HepG2 (cell line): ENCODE data around the gene KISS1R. TPM values are rescaled to one million over a fixed set of nuclear protein-coding genes. Genes with fewer than 3 reads are reported as not detected.

Source experiments
- ATAC-seq: fragments of 200-7000 bp; cut with Tn5 transposase; 3 replicates; pipeline ENCODE4 v1.9.1; 2020; ENCODE audit warnings: mild to moderate bottlenecking, moderate library complexity
- BruUV-seq: library from RNA; stranded (reverse); fragments of 400-500 nt; replicated peaks from 2 replicates; lab custom pipeline; 2021; lab: Mats Ljungman, UMichigan
- CTCF ChIA-PET: fragments of 300-600 bp; formaldehyde crosslinking; extraction: SDS; loops from one replicate; lab custom pipeline; 2021; ENCODE audit warnings: low total read pairs, inconsistent platforms, low intra/inter-chr PET ratio; lab: Yijun Ruan, JAX
- POLR2A ChIA-PET: fragments of 350-600 bp; sonication (Branson Sonifier 250); formaldehyde crosslinking; loops from one replicate; lab custom pipeline; 2020; ENCODE audit warnings: antibody characterized with exemption, inconsistent platforms; lab: Yijun Ruan, JAX
- DNase-seq: peaks from one replicate; pipeline ENCODE4 v3.0.0-alpha.2; 2015; ENCODE audit warnings: low spot score
- FAIRE-seq: peaks from 3 replicates; lab custom pipeline; 2011; peaks lifted over from hg19 to GRCh38; lab: Jason Lieb, UNC
- H2AFZ ChIP-seq: one replicate; pipeline ENCODE4 v1.6.1; 2011; ENCODE audit warnings: low read length, inconsistent platforms
- H3K27ac ChIP-seq: fragments of 300-600 bp; 3 replicates; pipeline ENCODE4 v1.8.0; 2011; ENCODE audit warnings: mixed run types, mild to moderate bottlenecking, mixed read lengths, low read length, inconsistent platforms; ENCODE audit not compliant: insufficient read depth; ENCODE audit errors: extremely low read length
- H3K27me3 ChIP-seq, 2 experiments: fragments of 200-600 bp in 1 of 2; 2 replicates in 1 of 2; 3 replicates in 1 of 2; pipeline versions ENCODE4 v1.6.0 to v1.8.0; 2011; ENCODE audit warnings: low read length in 2 of 2, mild to moderate bottlenecking in 2 of 2, moderate library complexity in 2 of 2, inconsistent platforms in 1 of 2; ENCODE audit not compliant: insufficient read depth in 2 of 2, control insufficient read depth in 1 of 2
- H3K36me3 ChIP-seq, 2 experiments: fragments of 200-600 bp in 1 of 2; replicated peaks in 1 of 2; 2 replicates in 1 of 2; 3 replicates in 1 of 2; pipeline versions ENCODE4 v1.5.1 to v1.8.0; 2011; ENCODE audit warnings: low read length in 2 of 2, inconsistent platforms in 1 of 2; ENCODE audit not compliant: insufficient read depth in 2 of 2, control insufficient read depth in 1 of 2
- H3K4me1 ChIP-seq: 2 replicates; pipeline ENCODE4 v1.5.1; 2012; ENCODE audit warnings: low read length, inconsistent platforms; ENCODE audit not compliant: insufficient read depth
- H3K4me2 ChIP-seq: 2 replicates; pipeline ENCODE4 v1.6.0; 2011; ENCODE audit warnings: low read depth, low read length, inconsistent platforms
- H3K4me3 ChIP-seq, 3 experiments: fragments of 200-600 bp in 1 of 3; sonication (generic), shearing (Covaris generic) in 1 of 3; replicated peaks in 1 of 3; 2 replicates each; pipeline ENCODE4 v1.5.1; 2011 to 2016; ENCODE audit warnings: low read length in 3 of 3, inconsistent platforms in 2 of 3, low read depth in 2 of 3, mild to moderate bottlenecking in 2 of 3, control low read depth in 1 of 3, mixed read lengths in 1 of 3; ENCODE audit not compliant: insufficient read depth in 1 of 3
- H3K79me2 ChIP-seq: one replicate; pipeline ENCODE4 v1.6.1; 2011; ENCODE audit warnings: low read length, inconsistent platforms; ENCODE audit not compliant: insufficient read depth
- H3K9ac ChIP-seq: 2 replicates; pipeline ENCODE4 v1.6.0; 2011; ENCODE audit warnings: mild to moderate bottlenecking, low read depth, low read length, inconsistent platforms; ENCODE audit not compliant: insufficient read depth
- H3K9me3 ChIP-seq: 2 replicates; pipeline ENCODE4 v1.5.1; 2012; ENCODE audit warnings: mild to moderate bottlenecking, low read length
- H4K20me1 ChIP-seq: 2 replicates; pipeline ENCODE4 v1.6.0; 2011; ENCODE audit warnings: inconsistent platforms, mild to moderate bottlenecking, low read length, moderate library complexity; ENCODE audit not compliant: insufficient read depth
- DBP ChIP-seq: sonication (generic); formaldehyde crosslinking; IDR thresholded peaks from 2 replicates; pipeline ENCODE4 v1.4.0; 2020; ENCODE audit warnings: missing genetic modification reagents; ENCODE audit errors: not compliant biosample characterization
- EEA1 ChIP-seq: sonication (generic); formaldehyde crosslinking; IDR thresholded peaks from 2 replicates; pipeline ENCODE4 v1.5.1; 2020; ENCODE audit warnings: mild to moderate bottlenecking, missing genetic modification reagents, borderline replicate concordance
- FOXO1 ChIP-seq: sonication (generic); formaldehyde crosslinking; IDR thresholded peaks from 2 replicates; pipeline ENCODE4 v1.4.0; 2020; ENCODE audit warnings: missing genetic modification reagents
- HNRNPL ChIP-seq: fragments of 200-400 bp; formaldehyde crosslinking; IDR thresholded peaks from 2 replicates; pipeline ENCODE4 v1.6.1; 2017; ENCODE audit warnings: mild to moderate bottlenecking, low read depth, low read length
- JUN ChIP-seq: sonication (generic); formaldehyde crosslinking; IDR thresholded peaks from 2 replicates; pipeline ENCODE4 v1.4.0; 2020; ENCODE audit warnings: mild to moderate bottlenecking, missing genetic modification reagents
- MTF2 ChIP-seq: sonication (generic); formaldehyde crosslinking; IDR thresholded peaks from 2 replicates; pipeline ENCODE4 v1.5.0; 2020; ENCODE audit warnings: missing genetic modification reagents, borderline replicate concordance
- MXI1 ChIP-seq: IDR thresholded peaks from 3 replicates; pipeline ENCODE4 v1.6.1; 2012; ENCODE audit warnings: low read depth, low read length, inconsistent platforms, borderline replicate concordance
- RFX1 ChIP-seq: fragments of 450-650 bp; IDR thresholded peaks from 2 replicates; pipeline ENCODE4 v1.6.1; 2017
- SOX6 ChIP-seq, 2 experiments: fragments of 450-650 bp in 1 of 2; sonication (generic) in 1 of 2; formaldehyde crosslinking in 1 of 2; IDR thresholded peaks; 2 replicates each; pipeline versions ENCODE4 v1.4.0 to v1.6.1; 2017 to 2020; ENCODE audit warnings: antibody characterized with exemption in 1 of 2, mild to moderate bottlenecking in 1 of 2, missing genetic modification reagents in 1 of 2
- ZNF672 ChIP-seq: sonication (generic); formaldehyde crosslinking; IDR thresholded peaks from 2 replicates; pipeline ENCODE4 v1.8.1; 2022; ENCODE audit warnings: missing genetic modification reagents
- ZNF674 ChIP-seq: sonication (generic); formaldehyde crosslinking; IDR thresholded peaks from 2 replicates; pipeline ENCODE4 v1.5.0; 2020; ENCODE audit warnings: low read depth, mild to moderate bottlenecking, missing genetic modification reagents
- WGBS: methylation state at CpG from one replicate; pipeline ENCODE4 v1.1.6; 2017; ENCODE audit warnings: low lambda C conversion rate; 5-methylcytosine and 5-hydroxymethylcytosine counted together
- in situ Hi-C: cut with HindIII; loops from 2 replicates; pipeline ENCODE4 v1.10.0; 2017; ENCODE audit warnings: low pct_unique_long_range_greater_than_20kb; ENCODE audit not compliant: extremely low pct_ligation_motif_present
- intact Hi-C: fragments of 100-400 bp; cut with micrococcal nuclease; formaldehyde crosslinking; loops from one replicate; pipeline ENCODE4 v1.10.0; 2022; ENCODE audit not compliant: unreplicated experiment
- polyA plus RNA-seq, 8 experiments: library from polyadenylated mRNA; depleted of rRNA in 3 of 8; stranded (reverse) in 7 of 8; unstranded in 1 of 8; fragments of >200 nt; fragmentation: Illumina TruSeq in 4 of 8; extraction: Trizol in 4 of 8; gene quantifications; 2 replicates each; pipeline versions ENCODE4 v1.2.1 to v1.2.3, GENCODE V29; 2011 to 2016; ENCODE audit warnings: low read depth in 4 of 8, missing spikeins in 1 of 8, mixed read lengths in 1 of 8; ENCODE audit not compliant: insufficient read depth in 1 of 8
- total RNA-seq, 5 experiments: library from RNA; depleted of rRNA; stranded (reverse); fragments of >200 nt; fragmentation: Illumina TruSeq; extraction: Trizol; gene quantifications; 2 replicates each; pipeline ENCODE4 v1.2.3, GENCODE V29; 2016; ENCODE audit warnings: low read depth in 1 of 5
- TF ChIP-seq, protein P1 (sequence below): sonication (generic); formaldehyde crosslinking; IDR thresholded peaks from 2 replicates; pipeline ENCODE4 v1.8.0; 2022; ENCODE audit warnings: mild to moderate bottlenecking, missing genetic modification reagents, moderate library complexity
- TF ChIP-seq, protein P2 (sequence below): sonication (generic); formaldehyde crosslinking; IDR thresholded peaks from 2 replicates; pipeline ENCODE4 v1.8.0; 2022; ENCODE audit warnings: mild to moderate bottlenecking, missing genetic modification reagents; ENCODE audit not compliant: insufficient replicate concordance

Gene KISS1R
- total and polyA plus RNA-seq, 2 of the 13 experiments (the other 11 are each of a cell fraction or from before 2014, with no cell fraction given) = 1.1 to 10.2 TPM

- TF ChIP-seq, protein P1, sequence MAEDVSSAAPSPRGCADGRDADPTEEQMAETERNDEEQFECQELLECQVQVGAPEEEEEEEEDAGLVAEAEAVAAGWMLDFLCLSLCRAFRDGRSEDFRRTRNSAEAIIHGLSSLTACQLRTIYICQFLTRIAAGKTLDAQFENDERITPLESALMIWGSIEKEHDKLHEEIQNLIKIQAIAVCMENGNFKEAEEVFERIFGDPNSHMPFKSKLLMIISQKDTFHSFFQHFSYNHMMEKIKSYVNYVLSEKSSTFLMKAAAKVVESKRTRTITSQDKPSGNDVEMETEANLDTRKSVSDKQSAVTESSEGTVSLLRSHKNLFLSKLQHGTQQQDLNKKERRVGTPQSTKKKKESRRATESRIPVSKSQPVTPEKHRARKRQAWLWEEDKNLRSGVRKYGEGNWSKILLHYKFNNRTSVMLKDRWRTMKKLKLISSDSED (CRISPR knock-in tag) = no peak
- TF ChIP-seq MTF2 (CRISPR knock-in tag) (no peak), SOX6 (IDR thresholded peaks at IDR 0.05) (no peak), SOX6 (CRISPR knock-in tag; IDR thresholded peaks at IDR 0.05) (no peak), DBP (CRISPR knock-in tag) (no peak), MXI1 (peak; percentile 74; the same call in 1 of the 3 replicates), RFX1 (peak; percentile 75), ZNF672 (CRISPR knock-in tag) (no peak)
Measured at GRCh38 chr19:887072-887471, 30.1 kb upstream of the KISS1R start (continued).

- FAIRE-seq = no peak
- 98% methylated on average over 10 of the region's 10 CpGs for WGBS
- no TSS peak for BruUV-seq
Measured at GRCh38 chr19:887599-887998, 29.5 kb upstream of the KISS1R start.

More at GRCh38 chr19:887599-887998, 29.5 kb upstream of the KISS1R start:
- no peak overlapping the region for H3K4me2 ChIP-seq
- H3K9ac ChIP-seq = no peak overlapping the region
- peaks cover 9% of the 10 kb centered on the region for H3K4me1 ChIP-seq
- no peaks in the 10 kb centered on the region for H3K27me3 ChIP-seq
- CTCF ChIA-PET = no interaction called here
- intact Hi-C loops = no loop called here
- TF ChIP-seq EEA1 (CRISPR knock-in tag) (no peak), HNRNPL (no peak), JUN (CRISPR knock-in tag) (no peak), ZNF674 (CRISPR knock-in tag) (no peak), FOXO1 (CRISPR knock-in tag) (no peak)
- TF ChIP-seq, protein P2, sequence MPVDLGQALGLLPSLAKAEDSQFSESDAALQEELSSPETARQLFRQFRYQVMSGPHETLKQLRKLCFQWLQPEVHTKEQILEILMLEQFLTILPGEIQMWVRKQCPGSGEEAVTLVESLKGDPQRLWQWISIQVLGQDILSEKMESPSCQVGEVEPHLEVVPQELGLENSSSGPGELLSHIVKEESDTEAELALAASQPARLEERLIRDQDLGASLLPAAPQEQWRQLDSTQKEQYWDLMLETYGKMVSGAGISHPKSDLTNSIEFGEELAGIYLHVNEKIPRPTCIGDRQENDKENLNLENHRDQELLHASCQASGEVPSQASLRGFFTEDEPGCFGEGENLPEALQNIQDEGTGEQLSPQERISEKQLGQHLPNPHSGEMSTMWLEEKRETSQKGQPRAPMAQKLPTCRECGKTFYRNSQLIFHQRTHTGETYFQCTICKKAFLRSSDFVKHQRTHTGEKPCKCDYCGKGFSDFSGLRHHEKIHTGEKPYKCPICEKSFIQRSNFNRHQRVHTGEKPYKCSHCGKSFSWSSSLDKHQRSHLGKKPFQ (CRISPR knock-in tag) = no peak
- TF ChIP-seq, all 625 proteins: peak for 0
- no peak overlapping the region for H3K4me3 ChIP-seq
- in situ Hi-C loops = no loop called here
- H2AFZ ChIP-seq = no peak overlapping the region
- no peaks in the 10 kb centered on the region for H3K9me3 ChIP-seq
- peaks cover 10% of the 10 kb centered on the region for H3K79me2 ChIP-seq
- H3K36me3 ChIP-seq = peaks cover 16 to 33% of the 10 kb centered on the region in 2 experiments; a peak in 4 of 5 replicates
- DNase-seq = no peak
- no peaks in the 10 kb centered on the region; the same call in 1 of the 2 replicates for H4K20me1 ChIP-seq
- no peak overlapping the region for H3K27ac ChIP-seq
- no peak for ATAC-seq
- POLR2A ChIA-PET = no interaction called here
